GM23248 (cell line): ENCODE measurements around the gene ABHD14A. TPM values are rescaled to one million over a fixed set of nuclear protein-coding genes. Genes with fewer than 3 reads are reported as not detected.
A peak's percentile ranks its signal among the peaks of the same experiment; 100 is the strongest.

Experiments used
- DNase-seq: peaks from one replicate; pipeline ENCODE4 v3.0.0-alpha.2; 2015
- H2AFZ ChIP-seq: fragments of 200-600 bp; sonication (generic); 2 replicates; pipeline ENCODE4 v1.6.1; 2016; ENCODE audit warnings: antibody characterized with exemption
- H3F3A ChIP-seq: fragments of 200-600 bp; sonication (generic); 2 replicates; pipeline ENCODE4 v1.6.1; 2016; ENCODE audit warnings: mild to moderate bottlenecking, antibody characterized with exemption, mixed run types; ENCODE audit not compliant: insufficient read depth
- H3K27ac ChIP-seq: fragments of 200-600 bp; sonication (generic); 2 replicates; pipeline ENCODE4 v1.5.1; 2016; ENCODE audit warnings: mild to moderate bottlenecking
- H3K27me3 ChIP-seq: fragments of 200-600 bp; sonication (generic); replicated peaks from 2 replicates; pipeline ENCODE4 v1.6.1; 2016; ENCODE audit warnings: mild to moderate bottlenecking; ENCODE audit not compliant: insufficient read depth
- H3K36me3 ChIP-seq: fragments of 200-600 bp; sonication (generic); 2 replicates; pipeline ENCODE4 v1.6.1; 2016; ENCODE audit warnings: low read depth, mild to moderate bottlenecking
- H3K4me1 ChIP-seq: fragments of 200-600 bp; sonication (generic); 2 replicates; pipeline ENCODE4 v1.6.1; 2016; ENCODE audit warnings: mild to moderate bottlenecking; ENCODE audit not compliant: insufficient read depth
- H3K4me2 ChIP-seq: fragments of 200-600 bp; sonication (generic); one replicate; pipeline ENCODE4 v1.6.1; 2016; ENCODE audit warnings: mild to moderate bottlenecking; ENCODE audit not compliant: unreplicated experiment
- H3K4me3 ChIP-seq: fragments of 200-600 bp; sonication (generic); 2 replicates; pipeline ENCODE4 v1.5.1; 2016; ENCODE audit warnings: mild to moderate bottlenecking
- H3K79me2 ChIP-seq: fragments of 200-600 bp; sonication (generic); 2 replicates; pipeline ENCODE4 v1.6.1; 2016; ENCODE audit warnings: mild to moderate bottlenecking; ENCODE audit not compliant: insufficient read depth
- H3K9ac ChIP-seq: fragments of 200-600 bp; sonication (generic); 2 replicates; pipeline ENCODE4 v1.6.1; 2016; ENCODE audit warnings: mild to moderate bottlenecking
- H3K9me2 ChIP-seq: fragments of 200-600 bp; sonication (generic); 2 replicates; pipeline ENCODE4 v1.6.1; 2016; ENCODE audit warnings: mixed run types, mild to moderate bottlenecking, moderate library complexity; ENCODE audit not compliant: insufficient read depth
- H3K9me3 ChIP-seq: fragments of 200-600 bp; sonication (generic); one replicate; pipeline ENCODE4 v1.6.1; 2017; ENCODE audit warnings: low read depth
- H4K20me1 ChIP-seq: fragments of 200-600 bp; sonication (generic); 2 replicates; pipeline ENCODE4 v1.6.0; 2016; ENCODE audit not compliant: insufficient read depth
- EZH2 ChIP-seq: fragments of 200-600 bp; sonication (generic); IDR thresholded peaks from 2 replicates; pipeline ENCODE4 v1.6.1; 2018; ENCODE audit warnings: antibody characterized with exemption, mild to moderate bottlenecking; ENCODE audit not compliant: insufficient read depth, poor library complexity, severe bottlenecking
- EZH2phosphoT487 ChIP-seq: fragments of 200-600 bp; sonication (generic); IDR thresholded peaks from 2 replicates; pipeline ENCODE4 v1.6.1; 2018; ENCODE audit warnings: antibody characterized with exemption, moderate library complexity, mild to moderate bottlenecking, low read depth; ENCODE audit not compliant: insufficient read depth
- WGBS, 2 experiments: methylation state at CpG; one replicate each; pipeline ENCODE4 v1.1.6; 2015 to 2017; ENCODE audit warnings: low lambda C conversion rate in 2 of 2, low coverage in 1 of 2; ENCODE audit errors: missing lambda C conversion rate in 2 of 2; 5-methylcytosine and 5-hydroxymethylcytosine counted together
- in situ Hi-C: fragments of 300-500 bp; cut with MboI; formaldehyde crosslinking; loops from 2 replicates; pipeline ENCODE4 v1.15.0; 2020
- polyA plus RNA-seq: library from polyadenylated mRNA; unstranded; fragments of >200 nt; fragmentation: Nextera tagmentation; extraction: Ambion mirVana; gene quantifications from 2 replicates; pipeline ENCODE4 v1.2.1, GENCODE V29; 2016
- total RNA-seq: library from RNA; depleted of rRNA; stranded (reverse); fragments of >200 nt; shearing (Covaris generic); gene quantifications from 2 replicates; pipeline ENCODE4 v1.2.3, GENCODE V29; 2014

Gene ABHD14A
- total and polyA plus RNA-seq, 2 experiments from 2014 or later, result 35.5 to 37.9 TPM

DNA sequence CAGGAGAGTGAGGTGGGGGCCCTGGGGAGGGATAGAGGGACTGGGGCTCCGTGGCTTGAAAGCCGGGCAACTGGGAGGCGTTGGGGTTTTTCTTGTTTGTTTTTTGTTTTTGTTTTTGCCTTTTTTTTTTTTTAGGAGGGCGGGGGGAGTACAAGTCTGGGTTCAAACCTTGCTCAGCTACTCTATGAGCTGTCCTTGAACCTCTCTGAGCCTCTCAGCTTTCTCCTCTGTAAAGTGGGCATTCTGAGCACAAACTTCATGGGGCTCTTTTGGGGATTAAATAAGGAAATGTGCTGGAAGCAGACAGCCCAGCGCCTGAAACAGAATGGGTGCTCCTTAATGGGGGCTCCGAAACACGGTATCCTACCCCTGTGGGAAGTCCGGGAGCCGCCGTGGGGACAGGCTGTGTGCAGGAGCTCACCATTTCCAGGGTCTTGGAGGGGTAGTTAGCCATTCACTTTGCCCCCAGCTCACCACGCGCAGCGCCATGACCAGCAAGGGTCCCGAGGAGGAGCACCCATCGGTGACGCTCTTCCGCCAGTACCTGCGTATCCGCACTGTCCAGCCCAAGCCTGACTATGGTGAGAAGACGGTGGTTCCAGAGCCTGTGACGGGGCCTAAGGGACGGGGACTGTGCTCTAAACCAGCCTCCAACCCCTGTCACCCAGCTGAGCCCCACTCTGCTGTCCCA lies 8.9 kb downstream of the ABHD14A start:
- Histone ChIP-seq H4K20me1 (no peaks in the 10 kb centered on the region), H3K9ac (peak overlapping the region; percentile 88), H3K27me3 (no peaks in the 10 kb centered on the region), H3K36me3 (no peaks in the 10 kb centered on the region), H3K9me2 (no peaks in the 10 kb centered on the region), H3K4me1 (peaks cover 18% of the 10 kb centered on the region), H3K9me3 (no peaks in the 10 kb centered on the region), H3K79me2 (peaks cover 45% of the 10 kb centered on the region), H2AFZ (peak overlapping the region; percentile 83), H3F3A (peaks cover 13% of the 10 kb centered on the region), H3K27ac (peak overlapping the region; percentile 93), H3K4me2 (peak overlapping the region; percentile 96), H3K4me3 (peak overlapping the region; percentile 79)
- 62 to 71% methylated on average over 19 to 22 of the region's 22 CpGs for WGBS, 2 experiments
- no peak for TF ChIP-seq EZH2phosphoT487
- no peak for TF ChIP-seq EZH2
- DNase-seq, result no peak
- in situ Hi-C loops, result no loop called here

DNA sequence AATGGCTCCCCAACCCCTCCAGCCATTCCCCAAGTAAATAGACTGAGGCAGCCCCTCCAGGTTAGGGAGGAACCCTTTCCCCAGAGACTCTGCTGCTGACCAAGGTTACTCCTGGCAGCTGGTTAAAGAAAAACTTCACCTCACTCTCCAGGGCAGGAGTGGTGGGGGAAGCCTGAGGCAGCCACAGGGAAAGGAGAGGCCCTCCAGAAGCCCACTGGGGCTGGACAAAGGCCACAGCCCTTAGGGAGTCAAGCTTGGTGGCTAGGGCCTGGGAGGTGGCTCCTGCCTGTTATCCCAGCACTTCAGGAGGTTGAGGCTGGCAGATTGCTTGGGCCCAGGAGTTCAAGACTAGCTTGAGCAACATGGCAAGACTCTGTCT lies 9.4 kb downstream of the ABHD14A start:
- DNase-seq, result no peak
- Histone ChIP-seq H3K27me3 (no peaks in the 10 kb centered on the region), H3K4me3 (peak overlapping the region; percentile 79; the same call in 1 of the 2 replicates), H3K9me3 (no peaks in the 10 kb centered on the region), H3K36me3 (no peaks in the 10 kb centered on the region), H3K9me2 (no peaks in the 10 kb centered on the region), H3K9ac (peak overlapping the region; percentile 88), H3K4me2 (peak overlapping the region; percentile 96), H3F3A (peaks cover 13% of the 10 kb centered on the region), H3K27ac (peak overlapping the region; percentile 93), H3K4me1 (peaks cover 18% of the 10 kb centered on the region), H4K20me1 (no peaks in the 10 kb centered on the region), H3K79me2 (peaks cover 45% of the 10 kb centered on the region), H2AFZ (no peak overlapping the region)
- TF ChIP-seq EZH2, result no peak
- TF ChIP-seq EZH2phosphoT487, result no peak
- in situ Hi-C loops, result no loop called here

DNA sequence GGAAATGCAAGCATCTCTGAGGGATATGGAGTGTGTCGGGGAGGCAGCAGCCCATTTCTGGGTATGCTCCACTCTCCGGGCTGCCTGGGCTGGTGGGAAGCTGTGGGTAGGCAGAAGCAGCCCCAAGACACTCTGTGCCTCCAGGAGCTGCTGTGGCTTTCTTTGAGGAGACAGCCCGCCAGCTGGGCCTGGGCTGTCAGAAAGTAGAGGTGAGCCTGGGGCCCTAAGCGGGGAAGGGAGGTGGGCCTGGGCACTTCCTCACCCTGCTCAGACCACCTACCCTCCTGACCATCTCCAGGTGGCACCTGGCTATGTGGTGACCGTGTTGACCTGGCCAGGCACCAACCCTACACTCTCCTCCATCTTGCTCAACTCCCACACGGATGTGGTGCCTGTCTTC lies 10.2 kb downstream of the ABHD14A start:
- WGBS, 2 experiments, result 62 to 73% methylated on average over 6 of the region's 6 CpGs
- peaks cover 43% of the 10 kb centered on the region for H3K79me2 ChIP-seq
- in situ Hi-C loops, result no loop called here
- H4K20me1 ChIP-seq, result no peaks in the 10 kb centered on the region
- DNase-seq, result no peak
- no peak overlapping the region for H2AFZ ChIP-seq
- H3K27ac ChIP-seq, result no peak overlapping the region
- H3K4me3 ChIP-seq, result no peak overlapping the region
- H3K9me2 ChIP-seq, result no peaks in the 10 kb centered on the region
- peaks cover 13% of the 10 kb centered on the region for H3F3A ChIP-seq
- H3K4me2 ChIP-seq, result no peak overlapping the region
- H3K9me3 ChIP-seq, result no peaks in the 10 kb centered on the region
- no peaks in the 10 kb centered on the region for H3K36me3 ChIP-seq
- H3K4me1 ChIP-seq, result peaks cover 18% of the 10 kb centered on the region
- TF ChIP-seq EZH2phosphoT487 (no peak), EZH2 (no peak)
- H3K9ac ChIP-seq, result 0 out of 2 replicates have a peak overlapping the region, but pooled peaks have one; percentile 88
- H3K27me3 ChIP-seq, result no peaks in the 10 kb centered on the region

GRCh38 chr3:51986010-51986947 lies 11.4 kb downstream of the ABHD14A start:
- no peak overlapping the region for H3K4me3 ChIP-seq
- H3K79me2 ChIP-seq, result peaks cover 32% of the 10 kb centered on the region
- H3K9me2 ChIP-seq, result no peaks in the 10 kb centered on the region
- H3F3A ChIP-seq, result peaks cover 15% of the 10 kb centered on the region
- no peaks in the 10 kb centered on the region for H4K20me1 ChIP-seq
- WGBS, 2 experiments, result 82 to 84% methylated on average over 11 to 12 of the region's 12 CpGs
- TF ChIP-seq EZH2 (no peak), EZH2phosphoT487 (no peak)
- H3K27ac ChIP-seq, result no peak overlapping the region
- H2AFZ ChIP-seq, result no peak overlapping the region
- no peak overlapping the region for H3K9ac ChIP-seq
- H3K27me3 ChIP-seq, result no peaks in the 10 kb centered on the region
- in situ Hi-C loops, result no loop called here
- H3K9me3 ChIP-seq, result no peaks in the 10 kb centered on the region
- H3K4me1 ChIP-seq, result peaks cover 18% of the 10 kb centered on the region
- H3K36me3 ChIP-seq, result no peaks in the 10 kb centered on the region
- no peak overlapping the region for H3K4me2 ChIP-seq
- DNase-seq, result no peak
